ENCODE results near the gene P4HA2.

The P4HA2 gene

DNA sequence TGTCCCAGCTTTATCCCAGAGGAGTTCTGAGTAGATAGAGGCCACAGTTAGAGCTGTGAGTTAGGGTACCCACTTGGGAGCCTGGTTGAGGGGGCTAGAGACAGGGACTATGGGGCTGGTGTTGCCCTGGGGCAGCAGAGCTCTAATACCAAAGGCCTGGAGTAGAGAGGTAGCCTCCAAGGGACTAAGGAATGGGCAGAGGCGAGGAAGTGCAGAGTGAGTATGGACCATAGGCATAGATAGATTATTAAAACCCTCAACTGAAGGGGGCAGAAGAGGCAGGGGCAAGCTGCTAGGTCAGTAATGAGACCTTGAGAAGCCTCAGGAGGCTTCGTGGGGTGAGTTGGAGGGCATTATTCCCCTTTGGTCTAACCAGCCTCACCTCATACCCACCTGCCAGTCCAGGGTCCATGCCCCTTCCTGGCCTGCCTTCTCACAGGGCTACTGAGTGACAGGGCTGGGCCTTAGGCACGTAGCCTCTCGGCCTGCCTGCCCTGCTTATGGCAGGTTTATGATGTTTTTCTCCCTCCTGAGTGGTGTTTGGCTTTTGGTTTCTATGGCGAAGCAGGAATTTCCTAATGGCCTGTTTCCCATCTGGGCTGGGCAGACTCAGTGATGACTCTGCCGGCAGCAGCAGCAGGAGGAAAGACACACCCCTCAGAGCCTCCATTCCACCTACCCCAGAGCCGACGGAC is 37.8 kb upstream of the P4HA2 start:
- TF ChIP-seq, protein P1, sequence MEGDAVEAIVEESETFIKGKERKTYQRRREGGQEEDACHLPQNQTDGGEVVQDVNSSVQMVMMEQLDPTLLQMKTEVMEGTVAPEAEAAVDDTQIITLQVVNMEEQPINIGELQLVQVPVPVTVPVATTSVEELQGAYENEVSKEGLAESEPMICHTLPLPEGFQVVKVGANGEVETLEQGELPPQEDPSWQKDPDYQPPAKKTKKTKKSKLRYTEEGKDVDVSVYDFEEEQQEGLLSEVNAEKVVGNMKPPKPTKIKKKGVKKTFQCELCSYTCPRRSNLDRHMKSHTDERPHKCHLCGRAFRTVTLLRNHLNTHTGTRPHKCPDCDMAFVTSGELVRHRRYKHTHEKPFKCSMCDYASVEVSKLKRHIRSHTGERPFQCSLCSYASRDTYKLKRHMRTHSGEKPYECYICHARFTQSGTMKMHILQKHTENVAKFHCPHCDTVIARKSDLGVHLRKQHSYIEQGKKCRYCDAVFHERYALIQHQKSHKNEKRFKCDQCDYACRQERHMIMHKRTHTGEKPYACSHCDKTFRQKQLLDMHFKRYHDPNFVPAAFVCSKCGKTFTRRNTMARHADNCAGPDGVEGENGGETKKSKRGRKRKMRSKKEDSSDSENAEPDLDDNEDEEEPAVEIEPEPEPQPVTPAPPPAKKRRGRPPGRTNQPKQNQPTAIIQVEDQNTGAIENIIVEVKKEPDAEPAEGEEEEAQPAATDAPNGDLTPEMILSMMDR (IDR thresholded peaks at IDR 0.05; ENCODE audit: unreplicated experiment in 3 of 3): no peak
- no peaks in the 10 kb centered on the region for H3K9me3 Mint-ChIP-seq
- peaks cover 83% of the 10 kb centered on the region for H3K4me1 Mint-ChIP-seq
- H3K27ac Mint-ChIP-seq: peak overlapping the region; percentile 74 to 95 (median 86)
- H3K36me3 Mint-ChIP-seq (ENCODE audit: low read depth): peaks cover 33% of the 10 kb centered on the region
- peaks cover 4% of the 10 kb centered on the region for H3K27me3 Mint-ChIP-seq (ENCODE audit: low read depth)
- H3K4me3 Mint-ChIP-seq: peak overlapping the region in 1 of 3 experiments; percentile 46

DNA sequence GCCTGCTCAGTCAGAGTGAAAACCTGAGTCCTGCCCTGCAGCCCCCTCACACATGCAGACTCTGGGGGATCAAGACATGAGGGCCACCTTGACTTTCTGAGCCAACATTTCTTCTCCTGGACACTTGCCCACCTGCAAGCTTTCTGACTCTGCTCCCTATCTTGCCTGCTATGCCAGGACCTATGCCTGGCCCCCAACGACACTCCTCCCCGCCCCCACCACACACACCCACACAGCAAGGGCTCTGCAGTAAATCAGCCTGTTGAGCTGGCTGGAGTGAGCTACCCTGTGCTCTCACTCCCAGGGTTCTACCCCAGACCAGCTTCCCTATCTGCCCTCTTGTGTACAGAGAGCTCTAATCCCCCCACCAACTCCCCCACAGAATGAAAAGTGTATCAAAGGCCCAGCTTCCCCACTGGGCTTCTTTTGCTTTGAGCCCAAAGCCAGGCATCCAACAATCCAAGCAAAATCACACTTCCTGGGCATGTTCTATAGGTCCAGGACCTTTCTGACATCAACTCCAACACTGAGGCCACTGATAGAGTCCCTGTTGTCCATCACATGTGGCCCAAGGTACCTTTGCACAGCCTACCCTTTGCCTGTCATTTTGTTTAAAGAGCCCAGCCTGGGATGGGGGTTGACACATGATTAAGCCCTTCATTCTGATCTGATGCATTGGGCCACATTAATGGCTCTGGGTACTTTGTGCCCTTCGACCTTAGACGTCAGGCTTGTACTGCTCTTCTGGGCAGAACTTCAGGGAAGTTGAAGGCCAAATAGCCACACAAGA is 37.1 kb upstream of the P4HA2 start:
- Mint-ChIP-seq H3K4me3 (peak overlapping the region in 1 of 3 experiments; percentile 26), H3K27ac (peak overlapping the region; percentile 19 to 95 (median 86)), H3K36me3 (ENCODE audit: low read depth) (peaks cover 35% of the 10 kb centered on the region), H3K9me3 (no peaks in the 10 kb centered on the region), H3K27me3 (ENCODE audit: low read depth) (peaks cover 4% of the 10 kb centered on the region), H3K4me1 (peaks cover 87% of the 10 kb centered on the region)
- TF ChIP-seq, protein P1 (IDR thresholded peaks at IDR 0.05; ENCODE audit: unreplicated experiment in 3 of 3): no peak

DNA sequence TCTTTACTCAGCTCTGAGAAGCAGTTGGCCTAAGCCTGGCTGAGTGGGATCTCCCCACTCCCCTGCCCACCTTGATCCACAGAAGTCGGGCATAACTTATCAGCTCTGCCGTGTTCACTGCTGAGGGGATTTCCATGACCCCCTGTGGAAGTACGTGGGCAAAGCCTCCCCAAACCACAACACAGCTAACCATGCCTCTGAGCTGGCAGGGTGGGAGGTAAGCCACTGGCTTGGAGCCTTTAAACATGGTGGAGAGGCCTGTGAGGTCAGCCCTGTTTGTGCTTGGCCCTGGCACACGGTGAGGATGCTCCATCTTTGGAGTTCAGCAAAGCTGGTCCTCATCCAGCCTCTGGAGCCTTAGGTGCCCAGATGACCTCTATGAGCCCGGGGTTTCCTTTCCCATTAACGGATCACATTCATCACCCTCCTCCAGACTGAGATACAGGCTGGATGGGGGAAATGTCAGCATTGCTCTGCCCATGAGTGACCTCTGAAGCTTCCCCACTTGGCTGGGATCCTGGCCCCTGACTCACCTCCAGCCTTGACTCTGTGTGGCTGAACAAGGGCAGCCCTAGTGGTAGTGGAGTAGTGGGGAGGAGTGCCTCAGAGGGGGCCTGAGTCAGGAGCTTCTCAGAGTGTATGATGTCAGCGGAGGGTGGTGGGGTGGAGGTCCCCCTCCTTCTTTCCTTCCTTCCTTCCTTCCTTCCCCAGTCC is 36.1 kb upstream of the P4HA2 start:
- peaks cover 87% of the 10 kb centered on the region for H3K4me1 Mint-ChIP-seq
- H3K27ac Mint-ChIP-seq: peak overlapping the region; percentile 19 to 95 (median 86)
- TF ChIP-seq, protein P1 (IDR thresholded peaks at IDR 0.05; ENCODE audit: unreplicated experiment in 3 of 3): no peak

DNA sequence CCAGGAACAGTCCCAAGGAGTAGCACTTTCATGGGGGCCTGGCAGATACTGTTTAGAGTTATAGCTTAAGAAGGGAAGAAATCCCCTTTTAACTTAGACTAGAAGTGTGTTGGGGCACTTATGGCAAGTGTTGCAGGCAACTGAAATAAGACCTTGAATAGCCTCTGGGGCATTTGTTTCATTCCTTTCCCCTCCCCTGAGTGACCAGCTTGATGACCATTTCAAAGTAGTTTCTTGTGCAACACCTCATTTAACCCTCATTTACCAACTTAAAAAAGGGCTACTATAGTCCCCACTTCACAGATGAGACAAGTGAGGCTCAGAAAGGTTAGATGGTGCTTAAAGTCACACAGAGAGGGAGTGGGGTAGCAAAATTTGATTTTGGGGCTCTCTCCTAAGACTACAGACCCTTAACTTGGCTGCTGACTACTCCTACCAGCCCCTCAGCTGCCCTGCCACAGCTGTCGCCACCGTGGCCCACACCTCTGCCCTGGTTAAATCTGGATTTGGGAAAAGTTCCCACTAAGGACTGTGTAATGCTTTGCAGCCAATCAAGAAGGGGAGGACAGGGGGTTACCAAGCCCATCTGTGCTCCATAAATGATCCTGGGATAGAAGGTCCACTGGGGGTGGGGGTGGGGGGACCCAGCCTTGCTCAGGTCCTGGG is 35.4 kb upstream of the P4HA2 start:
- Mint-ChIP-seq H3K4me3 (no peak overlapping the region), H3K27me3 (ENCODE audit: low read depth) (peaks cover 4% of the 10 kb centered on the region), H3K4me1 (peaks cover 85% of the 10 kb centered on the region), H3K27ac (no peak overlapping the region), H3K9me3 (no peaks in the 10 kb centered on the region), H3K36me3 (ENCODE audit: low read depth) (peaks cover 32% of the 10 kb centered on the region)
- TF ChIP-seq, protein P1 (IDR thresholded peaks at IDR 0.05; ENCODE audit: unreplicated experiment in 3 of 3): no peak

More for the DNA sequence above, 36.1 kb upstream of the P4HA2 start:
- H3K36me3 Mint-ChIP-seq (ENCODE audit: low read depth): peaks cover 32% of the 10 kb centered on the region
- peaks cover 4% of the 10 kb centered on the region for H3K27me3 Mint-ChIP-seq (ENCODE audit: low read depth)
- no peaks in the 10 kb centered on the region for H3K9me3 Mint-ChIP-seq
- peak overlapping the region in 1 of 3 experiments; percentile 61 for H3K4me3 Mint-ChIP-seq

DNA sequence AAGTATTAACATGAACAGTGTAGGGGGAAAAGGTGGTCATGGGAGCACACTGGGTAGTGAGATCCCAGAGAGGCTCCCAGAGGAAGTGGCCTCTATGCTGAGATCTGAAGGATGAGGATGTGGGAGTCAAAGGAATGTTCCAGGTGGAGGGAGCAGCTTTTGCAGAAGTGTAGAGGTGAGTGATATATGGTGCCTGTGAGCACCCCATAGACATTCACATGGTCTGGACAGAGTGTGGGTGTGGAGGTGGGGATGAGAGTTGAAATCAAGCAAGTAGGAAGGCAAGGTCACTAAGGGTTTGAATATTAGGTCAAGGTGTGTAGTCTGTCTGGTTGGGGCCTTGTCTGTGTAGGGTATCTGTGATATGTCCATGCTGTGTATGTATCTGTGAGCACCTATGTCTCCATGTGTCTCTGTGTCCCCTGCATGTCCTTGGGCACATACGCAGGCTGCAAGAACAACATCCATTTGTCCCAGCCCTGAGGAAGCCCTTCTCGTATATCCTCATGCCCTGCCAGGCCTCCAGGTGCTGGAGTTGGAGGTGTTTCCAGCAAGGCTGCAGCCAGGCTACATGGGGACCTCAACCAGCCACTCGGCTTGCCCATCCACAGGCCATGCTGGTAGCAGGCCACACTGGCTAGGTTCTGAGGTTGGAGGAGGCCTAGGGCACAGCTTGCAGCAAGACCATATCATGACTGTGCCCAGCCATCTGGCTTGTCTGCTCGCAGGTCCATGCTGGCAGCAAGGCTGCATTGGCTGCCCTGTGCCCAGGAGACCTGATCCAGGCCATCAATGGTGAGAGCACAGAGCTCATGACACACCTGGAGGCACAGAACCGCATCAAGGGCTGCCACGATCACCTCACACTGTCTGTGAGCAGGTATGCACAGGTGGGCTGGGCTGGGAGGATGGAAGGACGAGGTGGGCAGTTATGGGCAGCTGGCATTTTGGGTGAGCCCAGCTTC is 34.5 kb upstream of the P4HA2 start:
- peak overlapping the region in 2 of 3 experiments; percentile 37 to 63 for H3K27ac Mint-ChIP-seq
- peaks cover 4% of the 10 kb centered on the region for H3K27me3 Mint-ChIP-seq (ENCODE audit: low read depth)
- H3K9me3 Mint-ChIP-seq: no peaks in the 10 kb centered on the region
- TF ChIP-seq, protein P1 (IDR thresholded peaks at IDR 0.05; ENCODE audit: unreplicated experiment in 3 of 3): no peak
- peaks cover 77% of the 10 kb centered on the region for H3K4me1 Mint-ChIP-seq
- H3K36me3 Mint-ChIP-seq (ENCODE audit: low read depth): peaks cover 27% of the 10 kb centered on the region
- peak overlapping the region in 2 of 3 experiments; percentile 7 to 60 for H3K4me3 Mint-ChIP-seq

Measured in nephron (organoid).